ENCODE results near the gene CLTCL1. TPM values are rescaled to one million over a fixed set of nuclear protein-coding genes. Genes with fewer than 3 reads are reported as not detected.
A peak's percentile ranks its signal among the peaks of the same experiment; 100 is the strongest.

The CLTCL1 gene
- total RNA-seq, 1 experiment from 2014 or later, result 21.7 TPM

DNA sequence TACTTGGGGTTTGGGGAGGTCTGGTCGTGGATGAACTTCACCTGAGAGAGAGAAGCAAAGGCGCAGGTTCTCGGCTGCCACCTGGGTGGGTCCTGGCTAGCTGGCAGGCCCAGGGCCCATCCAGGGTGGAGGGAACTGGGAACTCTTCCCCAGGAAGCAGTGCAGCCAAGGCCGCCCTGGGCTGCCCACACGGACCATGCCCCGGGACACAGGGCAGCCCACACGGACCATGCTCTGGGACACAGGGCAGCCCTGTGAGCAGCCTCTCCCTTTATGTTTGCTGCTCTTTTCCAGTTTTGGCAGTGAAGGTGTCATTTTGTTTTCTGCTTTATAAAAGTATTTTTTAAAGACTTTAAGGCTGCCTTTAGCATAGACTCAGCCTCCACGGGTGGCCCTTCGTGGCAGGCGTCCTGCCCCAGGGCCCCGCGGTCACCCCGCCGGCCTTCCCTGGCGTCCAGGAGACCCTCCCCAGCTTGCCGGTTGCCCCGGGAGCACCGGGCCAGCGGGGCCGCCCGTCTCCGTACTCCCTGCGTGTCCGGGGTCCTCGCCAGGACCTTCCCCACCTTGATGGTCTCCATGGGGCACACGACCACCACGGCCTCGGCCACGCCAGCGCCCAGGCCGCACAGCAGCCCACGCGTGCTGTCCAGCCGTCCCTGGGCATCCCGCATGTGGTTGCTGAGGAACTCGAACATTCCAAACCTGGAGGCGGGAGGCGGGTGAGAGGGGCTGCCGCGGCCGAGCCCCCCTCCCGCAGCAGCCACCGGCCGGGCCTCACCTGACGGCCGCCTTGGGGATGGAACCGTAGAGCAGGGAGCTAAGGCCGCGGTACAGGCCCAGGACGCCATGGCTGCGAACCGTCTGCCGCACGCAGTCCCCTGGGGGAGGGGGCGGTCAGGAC, 114.1 kb downstream of the CLTCL1 start:
- POLR2A ChIA-PET, result interaction anchor here (0.7 to 3.3 kb wide), 6 partner anchors 33 to 1740 kb away, joined by 3 to 30 read pairs (median 4); partner anchors contain the start of genes CDC45, DGCR2, ESS2 and HIRA
- CTCF ChIA-PET, result interaction anchor here (0.6 kb wide), 1 partner anchor 105 kb away, joined by 3 read pairs; no protein-coding TSS in a partner anchor
- no TSS peak for BruUV-seq (replicated peaks)
- no peaks in the 10 kb centered on the region for H3K9me3 Mint-ChIP-seq (ENCODE audit: unreplicated experiment)
- no peaks in the 10 kb centered on the region for H3K27me3 Mint-ChIP-seq (ENCODE audit: insufficient read depth, unreplicated experiment)
- peak; percentile 15 for DNase-seq (ENCODE audit: unreplicated experiment)
- no peak for TF ChIP-seq CTCF (IDR thresholded peaks at IDR 0.05; ENCODE audit: unreplicated experiment)
- H3K27ac Mint-ChIP-seq (ENCODE audit: low read depth, unreplicated experiment), result peak overlapping the region; percentile 31
- H3K36me3 Mint-ChIP-seq (ENCODE audit: insufficient read depth, unreplicated experiment), result peaks cover 19% of the 10 kb centered on the region
- peak overlapping the region; percentile 75 for H3K4me3 Mint-ChIP-seq (ENCODE audit: unreplicated experiment)
- intact Hi-C loops (cut with micrococcal nuclease), result loop anchor here (2.0 to 5.0 kb wide), 3 partner anchors 113 to 453 kb away; partner anchors contain the start of genes C22orf39 and CLTCL1
- H3K4me1 Mint-ChIP-seq (ENCODE audit: insufficient read depth, unreplicated experiment), result peaks cover 31% of the 10 kb centered on the region

- CTCF ChIA-PET, result no interaction called here
- no peak for TF ChIP-seq CTCF (IDR thresholded peaks at IDR 0.05; ENCODE audit: unreplicated experiment)
- intact Hi-C loops (cut with micrococcal nuclease), result loop anchor here (5.0 kb wide), 1 partner anchor 271 kb away; the partner anchor contains the start of gene C22orf39
- DNase-seq (ENCODE audit: unreplicated experiment), result no peak
- H3K4me3 Mint-ChIP-seq (ENCODE audit: unreplicated experiment), result peak overlapping the region; percentile 75
- H3K9me3 Mint-ChIP-seq (ENCODE audit: unreplicated experiment), result no peaks in the 10 kb centered on the region
- POLR2A ChIA-PET, result interaction anchor here (1.3 kb wide), 1 partner anchor 303 kb away, joined by 3 read pairs; the partner anchor contains the start of gene CDC45
- peaks cover 19% of the 10 kb centered on the region for H3K36me3 Mint-ChIP-seq (ENCODE audit: insufficient read depth, unreplicated experiment)
- H3K4me1 Mint-ChIP-seq (ENCODE audit: insufficient read depth, unreplicated experiment), result peaks cover 36% of the 10 kb centered on the region
- H3K27ac Mint-ChIP-seq (ENCODE audit: low read depth, unreplicated experiment), result no peak overlapping the region
- H3K27me3 Mint-ChIP-seq (ENCODE audit: insufficient read depth, unreplicated experiment), result no peaks in the 10 kb centered on the region
- BruUV-seq (replicated peaks), result no TSS peak
Observed at GRCh38 chr22:19176732-19177131, 114.8 kb downstream of the CLTCL1 start.

- ChIA-PET CTCF (interaction anchor here (0.6 kb wide), 1 partner anchor 109 kb away, joined by 3 read pairs; no protein-coding TSS in a partner anchor), POLR2A (interaction anchor here (0.8 kb wide), 1 partner anchor 390 kb away, joined by 5 read pairs; no protein-coding TSS in a partner anchor)
- H3K4me3 Mint-ChIP-seq (ENCODE audit: unreplicated experiment), result peak overlapping the region; percentile 75
- intact Hi-C loops (cut with micrococcal nuclease), result loop anchor here (5.0 kb wide), 1 partner anchor 271 kb away; the partner anchor contains the start of gene C22orf39
- peak overlapping the region; percentile 57 for H3K27ac Mint-ChIP-seq (ENCODE audit: low read depth, unreplicated experiment)
- BruUV-seq (replicated peaks), result no TSS peak
- peaks cover 19% of the 10 kb centered on the region for H3K36me3 Mint-ChIP-seq (ENCODE audit: insufficient read depth, unreplicated experiment)
- H3K4me1 Mint-ChIP-seq (ENCODE audit: insufficient read depth, unreplicated experiment), result peaks cover 36% of the 10 kb centered on the region
- H3K9me3 Mint-ChIP-seq (ENCODE audit: unreplicated experiment), result no peaks in the 10 kb centered on the region
- H3K27me3 Mint-ChIP-seq (ENCODE audit: insufficient read depth, unreplicated experiment), result no peaks in the 10 kb centered on the region
- DNase-seq (ENCODE audit: unreplicated experiment), result no peak
- no peak for TF ChIP-seq CTCF (IDR thresholded peaks at IDR 0.05; ENCODE audit: unreplicated experiment)
Observed at GRCh38 chr22:19176175-19176643, 115.3 kb downstream of the CLTCL1 start.

Data from MCF 10A (cell line).